PC-3 (cell line): ENCODE data around the gene SPRYD4. TPM values are rescaled to one million over a fixed set of nuclear protein-coding genes. Genes with fewer than 3 reads are reported as not detected.
A peak's percentile ranks its signal among the peaks of the same experiment; 100 is the strongest.

Experiments used
- ATAC-seq: fragments of 200-7000 bp; cut with Tn5 transposase; 2 replicates; pipeline ENCODE4 v1.9.1; 2020; ENCODE audit warnings: mild to moderate bottlenecking, moderate library complexity
- BruUV-seq: library from RNA; stranded (reverse); fragments of 400-500 nt; replicated peaks from 2 replicates; lab custom pipeline; 2021; lab: Mats Ljungman, UMichigan
- CTCF ChIA-PET: fragments of 300-600 bp; sonication (Branson Sonifier 250); formaldehyde crosslinking; loops from one replicate; lab custom pipeline; 2022; ENCODE audit warnings: antibody characterized with exemption; lab: Charles Lee
- POLR2A ChIA-PET: fragments of 300-600 bp; sonication (Branson Sonifier 250); formaldehyde crosslinking; loops from one replicate; lab custom pipeline; 2022; ENCODE audit warnings: antibody characterized with exemption; ENCODE audit not compliant: unreplicated experiment; lab: Charles Lee
- DNase-seq: peaks from one replicate; pipeline ENCODE4 v3.0.0-alpha.2; 2015
- H2AFZ ChIP-seq: fragments of 300-600 bp; sonication (generic); 2 replicates; pipeline ENCODE4 v1.6.0; 2016; ENCODE audit warnings: antibody characterized with exemption, low read length
- H3F3A ChIP-seq: fragments of 300-600 bp; sonication (generic); one replicate; pipeline ENCODE4 v1.6.0; 2017; ENCODE audit warnings: antibody characterized with exemption, low read length, control low read depth, mild to moderate bottlenecking; ENCODE audit not compliant: unreplicated experiment
- H3K27ac ChIP-seq: fragments of 300-600 bp; sonication (generic); 2 replicates; pipeline ENCODE4 v1.5.1; 2016; ENCODE audit warnings: mild to moderate bottlenecking, low read length
- H3K27me3 ChIP-seq: fragments of 300-600 bp; sonication (generic); 2 replicates; pipeline ENCODE4 v1.6.1; 2016; ENCODE audit warnings: low read length, mixed read lengths
- H3K36me3 ChIP-seq: fragments of 300-600 bp; sonication (generic); 2 replicates; pipeline ENCODE4 v1.6.1; 2016; ENCODE audit warnings: low read depth, mixed run types, low read length, mixed read lengths
- H3K4me1 ChIP-seq: fragments of 300-600 bp; sonication (generic); 2 replicates; pipeline ENCODE4 v1.5.1; 2016; ENCODE audit warnings: low read length; ENCODE audit not compliant: insufficient read depth
- H3K4me2 ChIP-seq: fragments of 300-600 bp; sonication (generic); 2 replicates; pipeline ENCODE4 v1.6.0; 2016; ENCODE audit warnings: low read length
- H3K4me3 ChIP-seq: fragments of 300-600 bp; sonication (generic); 2 replicates; pipeline ENCODE4 v1.5.1; 2016; ENCODE audit warnings: mild to moderate bottlenecking, low read length, mixed read lengths
- H3K79me2 ChIP-seq: fragments of 300-600 bp; sonication (generic); 2 replicates; pipeline ENCODE4 v1.6.1; 2017; ENCODE audit warnings: low read length, mixed read lengths
- H3K9ac ChIP-seq: fragments of 300-600 bp; sonication (generic); 2 replicates; pipeline ENCODE4 v1.6.0; 2016; ENCODE audit warnings: mild to moderate bottlenecking, low read length
- H3K9me2 ChIP-seq: fragments of 300-600 bp; sonication (generic); replicated peaks from 2 replicates; pipeline ENCODE4 v1.6.1; 2016; ENCODE audit warnings: mixed run types, low read length, mixed read lengths
- H3K9me3 ChIP-seq: fragments of 300-600 bp; sonication (generic); 2 replicates; pipeline ENCODE4 v1.6.1; 2016; ENCODE audit warnings: low read length, mixed read lengths
- H4K20me1 ChIP-seq: fragments of 300-600 bp; sonication (generic); 2 replicates; pipeline ENCODE4 v1.6.1; 2016; ENCODE audit warnings: low read length, mixed read lengths
- CTCF ChIP-seq: fragments of 300-600 bp; sonication (generic); conservative IDR thresholded peaks from 2 replicates; pipeline ENCODE4 v1.5.1; 2017; ENCODE audit warnings: antibody characterized with exemption, low read depth, mild to moderate bottlenecking, low read length
- EZH2 ChIP-seq: fragments of 300-600 bp; sonication (generic); IDR thresholded peaks from one replicate; pipeline ENCODE4 v1.6.1; 2017; ENCODE audit warnings: antibody characterized with exemption, mild to moderate bottlenecking, low read length; ENCODE audit not compliant: unreplicated experiment
- EZH2phosphoT487 ChIP-seq: fragments of 300-600 bp; sonication (generic); IDR thresholded peaks from 2 replicates; pipeline ENCODE4 v1.6.1; 2018; ENCODE audit warnings: mild to moderate bottlenecking, antibody characterized with exemption, low read length, borderline replicate concordance
- intact Hi-C: fragments of 100-400 bp; cut with micrococcal nuclease; formaldehyde crosslinking; loops from 2 replicates; pipeline ENCODE4 v1.9.0; 2023
- total RNA-seq: library from RNA; depleted of rRNA; stranded (reverse); fragments of >200 nt; gene quantifications from 2 replicates; pipeline ENCODE4 v1.2.3, GENCODE V29; 2014

The SPRYD4 gene
- total RNA-seq, 1 experiment from 2014 or later, result 3.4 TPM

GRCh38 chr12:56486694-56487093 is 18.3 kb downstream of the SPRYD4 start:
- Histone ChIP-seq H3K27me3 (no peaks in the 10 kb centered on the region), H3K9ac (no peak overlapping the region), H3K4me2 (peak overlapping the region; percentile 100), H3K4me1 (peaks cover 5% of the 10 kb centered on the region; the same call in 1 of the 2 replicates), H3K27ac (no peak overlapping the region), H3K4me3 (no peak overlapping the region), H4K20me1 (no peaks in the 10 kb centered on the region), H3K9me2 (no peaks in the 10 kb centered on the region), H3K9me3 (no peaks in the 10 kb centered on the region), H3F3A (no peaks in the 10 kb centered on the region), H3K36me3 (no peaks in the 10 kb centered on the region), H3K79me2 (no peaks in the 10 kb centered on the region), H2AFZ (peak overlapping the region; percentile 96; the same call in 1 of the 2 replicates)
- no TSS peak for BruUV-seq
- ChIA-PET POLR2A (no interaction called here), CTCF (no interaction called here)
- ATAC-seq (no peak), DNase-seq (no peak)
- intact Hi-C loops, result no loop called here
- TF ChIP-seq CTCF (no peak), EZH2 (no peak), EZH2phosphoT487 (no peak)

GRCh38 chr12:56487448-56488040 is 19.2 kb downstream of the SPRYD4 start:
- BruUV-seq, result no TSS peak
- H3K27ac ChIP-seq, result no peak overlapping the region
- no peaks in the 10 kb centered on the region for H3K9me3 ChIP-seq
- no peaks in the 10 kb centered on the region for H3K27me3 ChIP-seq
- peak overlapping the region; percentile 100 for H3K4me2 ChIP-seq
- TF ChIP-seq EZH2phosphoT487, result no peak
- TF ChIP-seq CTCF, result no peak
- TF ChIP-seq EZH2, result no peak
- ChIA-PET CTCF (no interaction called here), POLR2A (no interaction called here)
- DNase-seq, result peak; percentile 41
- H3K36me3 ChIP-seq, result no peaks in the 10 kb centered on the region
- H3K4me3 ChIP-seq, result peak overlapping the region; percentile 84
- ATAC-seq, result peak; percentile 63
- H3K9me2 ChIP-seq, result no peaks in the 10 kb centered on the region
- H3K9ac ChIP-seq, result peak overlapping the region; percentile 34
- no peaks in the 10 kb centered on the region for H3K79me2 ChIP-seq
- H3K4me1 ChIP-seq, result peaks cover 5% of the 10 kb centered on the region; the same call in 1 of the 2 replicates
- H4K20me1 ChIP-seq, result no peaks in the 10 kb centered on the region
- peak overlapping the region; percentile 96 for H2AFZ ChIP-seq
- intact Hi-C loops, result no loop called here
- no peaks in the 10 kb centered on the region for H3F3A ChIP-seq
